ENCODE data around the gene G6PC3. TPM values are rescaled to one million over a fixed set of nuclear protein-coding genes. Genes with fewer than 3 reads are reported as not detected.

The G6PC3 gene
- total RNA-seq, 3 donors from 2014 or later (not counting 1 experiment from before 2014, with no cell fraction given), result 18.2 to 21.7 (median 20.6) TPM

DNA sequence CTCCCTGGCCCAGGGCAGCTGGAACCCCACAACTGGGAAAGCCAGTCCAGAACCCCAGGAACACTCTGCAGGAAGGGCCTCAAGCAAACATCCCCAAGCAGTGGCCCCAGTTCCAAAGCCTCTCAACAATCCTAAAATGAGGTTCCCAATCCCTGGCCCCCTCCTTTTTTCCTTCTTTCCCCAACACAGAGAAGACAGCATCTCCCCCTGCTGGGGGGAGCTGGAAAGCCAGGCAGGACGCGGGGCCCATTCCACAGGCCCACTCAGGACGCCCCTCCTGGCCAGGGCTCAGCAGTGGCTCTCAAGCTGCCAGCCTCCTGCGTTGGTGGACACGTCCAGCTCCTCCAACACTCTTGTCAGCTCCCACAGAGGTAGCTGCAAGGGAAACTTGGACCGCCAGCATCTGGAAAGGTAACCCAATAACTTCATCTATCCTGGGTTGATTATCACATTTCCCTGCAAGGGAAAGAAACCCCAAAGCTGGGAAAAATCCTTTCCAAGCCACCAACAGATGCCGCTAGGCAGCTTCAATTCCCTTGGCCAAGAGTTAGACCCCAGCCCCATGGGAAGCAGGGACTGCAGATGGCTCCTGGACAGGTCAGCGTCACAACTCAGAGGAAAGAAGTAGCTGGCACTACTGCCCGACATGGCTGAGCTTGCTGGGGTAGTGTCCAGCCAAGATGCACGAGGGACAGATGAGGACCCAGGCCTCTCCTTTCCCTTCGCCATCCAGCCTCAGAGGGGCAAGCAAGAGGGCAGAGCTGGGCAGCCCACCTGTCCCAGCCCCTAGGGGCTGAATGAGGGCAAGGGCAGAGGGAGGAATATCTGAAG is 45.3 kb downstream of the G6PC3 start:
- ATAC-seq, result peak in 1 of 3 donors; percentile 43
- Histone ChIP-seq H3K4me1 (ENCODE audit: control insufficient read depth, insufficient read depth, low read length) (peaks cover 20% of the 10 kb centered on the region), H3K4me3 (ENCODE audit: low read length) (no peak overlapping the region), H3K27me3 (ENCODE audit: control insufficient read depth, insufficient read depth, low read length) (no peaks in the 10 kb centered on the region), H3K36me3 (ENCODE audit: control insufficient read depth, insufficient read depth, low read length) (peaks cover 8% of the 10 kb centered on the region), H3K27ac (ENCODE audit: low read length) (no peak overlapping the region), H3K9me3 (ENCODE audit: control insufficient read depth, insufficient read depth, low read length) (no peaks in the 10 kb centered on the region)
- no peaks in the 10 kb centered on the region for H3K27me3 Mint-ChIP-seq (ENCODE audit: low read depth in 2 of 2)
- TF ChIP-seq CTCF (IDR thresholded peaks at IDR 0.05), result peak; percentile 42
- peaks cover 9 to 38% of the 10 kb centered on the region in 2 donors for H3K4me1 Mint-ChIP-seq
- WGBS (ENCODE audit: insufficient coverage), result 82% methylated on average over 11 of the region's 11 CpGs
- H3K9me3 Mint-ChIP-seq, result no peaks in the 10 kb centered on the region
- H3K27ac Mint-ChIP-seq, result peak overlapping the region in 1 of 2 donors; percentile 13
- intact Hi-C loops (cut with micrococcal nuclease), result no loop called here
- DNase-seq, result peak in 1 of 2 donors; percentile 40
- no peak overlapping the region for H3K4me3 Mint-ChIP-seq
- H3K36me3 Mint-ChIP-seq, result no peaks in the 10 kb centered on the region

GRCh38 chr17:44117351-44117750 is 46.8 kb downstream of the G6PC3 start:
- Mint-ChIP-seq H3K27ac (no peak overlapping the region), H3K4me3 (no peak overlapping the region), H3K4me1 (peaks cover 13 to 33% of the 10 kb centered on the region in 2 donors), H3K36me3 (no peaks in the 10 kb centered on the region), H3K9me3 (no peaks in the 10 kb centered on the region), H3K27me3 (ENCODE audit: low read depth in 2 of 2) (no peaks in the 10 kb centered on the region)
- TF ChIP-seq CTCF (IDR thresholded peaks at IDR 0.05), result no peak
- intact Hi-C loops (cut with micrococcal nuclease), result no loop called here
- Histone ChIP-seq H3K27ac (ENCODE audit: low read length) (no peak overlapping the region), H3K4me3 (ENCODE audit: low read length) (no peak overlapping the region), H3K27me3 (ENCODE audit: control insufficient read depth, insufficient read depth, low read length) (no peaks in the 10 kb centered on the region), H3K4me1 (ENCODE audit: control insufficient read depth, insufficient read depth, low read length) (peaks cover 14% of the 10 kb centered on the region), H3K36me3 (ENCODE audit: control insufficient read depth, insufficient read depth, low read length) (peaks cover 8% of the 10 kb centered on the region), H3K9me3 (ENCODE audit: control insufficient read depth, insufficient read depth, low read length) (no peaks in the 10 kb centered on the region)
- 95% methylated on average over 18 of the region's 18 CpGs for WGBS (ENCODE audit: insufficient coverage)
- DNase-seq (no peak), ATAC-seq (no peak)

- H3K36me3 ChIP-seq (ENCODE audit: control insufficient read depth, insufficient read depth, low read length), result peaks cover 8% of the 10 kb centered on the region
- H3K27ac Mint-ChIP-seq, result no peak overlapping the region
- H3K4me1 Mint-ChIP-seq, result peaks cover 17 to 31% of the 10 kb centered on the region in 2 donors
- H3K27me3 ChIP-seq (ENCODE audit: control insufficient read depth, insufficient read depth, low read length), result no peaks in the 10 kb centered on the region
- no peaks in the 10 kb centered on the region for H3K36me3 Mint-ChIP-seq
- peaks cover 17% of the 10 kb centered on the region for H3K4me1 ChIP-seq (ENCODE audit: control insufficient read depth, insufficient read depth, low read length)
- ATAC-seq (no peak), DNase-seq (no peak)
- H3K27ac ChIP-seq (ENCODE audit: low read length), result no peak overlapping the region
- intact Hi-C loops (cut with micrococcal nuclease), result no loop called here
- H3K9me3 ChIP-seq (ENCODE audit: control insufficient read depth, insufficient read depth, low read length), result no peaks in the 10 kb centered on the region
- no peak for TF ChIP-seq CTCF (IDR thresholded peaks at IDR 0.05)
- H3K9me3 Mint-ChIP-seq, result no peaks in the 10 kb centered on the region
- WGBS (ENCODE audit: insufficient coverage), result 86% methylated on average over 9 of the region's 10 CpGs
- H3K4me3 Mint-ChIP-seq, result no peak overlapping the region
- H3K27me3 Mint-ChIP-seq (ENCODE audit: low read depth in 2 of 2), result no peaks in the 10 kb centered on the region
- no peak overlapping the region for H3K4me3 ChIP-seq (ENCODE audit: low read length)
These were observed 48.0 kb downstream of the G6PC3 start for GRCh38 chr17:44118427-44119050.
